H1 (cell line): ENCODE results near the gene GNLY. TPM values are rescaled to one million over a fixed set of nuclear protein-coding genes. Genes with fewer than 3 reads are reported as not detected.

Experiments used
- CTCF ChIA-PET: fragments of 300-600 bp; sonication (Branson Sonifier 250); formaldehyde crosslinking; loops from one replicate; lab custom pipeline; 2021; ENCODE audit not compliant: partially characterized antibody; lab: Charles Lee
- POLR2A ChIA-PET: fragments of 300-600 bp; sonication (Branson Sonifier 250); formaldehyde crosslinking; loops from one replicate; lab custom pipeline; 2021; ENCODE audit warnings: inconsistent platforms; ENCODE audit not compliant: partially characterized antibody; lab: Charles Lee
- DNase-seq, 2 experiments: peaks; one replicate each; pipeline versions ENCODE4 v3.0.0 to v3.0.0-alpha.2; 2010 to 2022; ENCODE audit warnings: low spot score in 2 of 2, low read depth in 1 of 2, mixed read lengths in 1 of 2
- FAIRE-seq: peaks from 2 replicates; lab custom pipeline; 2011; peaks lifted over from hg19 to GRCh38; lab: Jason Lieb, UNC
- H2AFZ ChIP-seq: 2 replicates; pipeline ENCODE4 v1.8.1; 2012; ENCODE audit warnings: low read length, inconsistent platforms
- H2AK5ac ChIP-seq: 2 replicates; pipeline ENCODE4 v1.6.1; 2013; ENCODE audit warnings: low read depth, low read length
- H2BK120ac ChIP-seq: replicated peaks from 2 replicates; pipeline ENCODE3; 2013; ENCODE audit warnings: low read depth, low read length, inconsistent platforms
- H2BK12ac ChIP-seq: 2 replicates; pipeline ENCODE4 v1.6.1; 2013; ENCODE audit warnings: low read depth, low read length
- H2BK15ac ChIP-seq: 2 replicates; pipeline ENCODE4 v1.6.1; 2013; ENCODE audit warnings: low read length
- H2BK20ac ChIP-seq: 2 replicates; pipeline ENCODE4 v1.6.1; 2013; ENCODE audit warnings: low read length
- H2BK5ac ChIP-seq: 2 replicates; pipeline ENCODE4 v1.6.1; 2013; ENCODE audit warnings: low read depth, low read length
- H3K14ac ChIP-seq: 2 replicates; pipeline ENCODE4 v1.6.1; 2013; ENCODE audit warnings: inconsistent platforms; ENCODE audit not compliant: insufficient read length
- H3K18ac ChIP-seq: 2 replicates; pipeline ENCODE4 v1.6.1; 2013; ENCODE audit warnings: low read length; ENCODE audit errors: extremely low read depth
- H3K23ac ChIP-seq: 2 replicates; pipeline ENCODE4 v1.6.1; 2013; ENCODE audit warnings: inconsistent platforms; ENCODE audit not compliant: insufficient read length
- H3K23me2 ChIP-seq: 2 replicates; pipeline ENCODE4 v1.6.1; 2013; ENCODE audit warnings: low read depth, low read length
- H3K27ac ChIP-seq: 2 replicates; pipeline ENCODE4 v1.6.1; 2011; ENCODE audit warnings: low read depth, low read length, inconsistent platforms
- H3K27me3 ChIP-seq, 4 experiments: replicated peaks in 1 of 4; 1 replicate in 1 of 4; 2 replicates in 3 of 4; pipeline versions ENCODE4 v1.6.1 to v1.8.1; 2011 to 2013; ENCODE audit warnings: low read length in 3 of 4, mild to moderate bottlenecking in 3 of 4, inconsistent platforms in 2 of 4, mixed read lengths in 2 of 4, moderate library complexity in 1 of 4; ENCODE audit not compliant: control insufficient read depth in 3 of 4, insufficient read depth in 3 of 4; ENCODE audit errors: extremely low read depth in 1 of 4
- H3K36me3 ChIP-seq, 4 experiments: 2 replicates each; pipeline versions ENCODE4 v1.6.1 to v1.8.1; 2011 to 2013; ENCODE audit warnings: mild to moderate bottlenecking in 4 of 4, low read length in 3 of 4, moderate library complexity in 2 of 4, control low read depth in 1 of 4, inconsistent platforms in 1 of 4; ENCODE audit not compliant: insufficient read depth in 4 of 4, control insufficient read depth in 2 of 4
- H3K4ac ChIP-seq: replicated peaks from 2 replicates; pipeline ENCODE3; 2013; ENCODE audit warnings: low read length, low read depth, mixed read lengths, inconsistent platforms; ENCODE audit not compliant: insufficient read length
- H3K4me1 ChIP-seq, 4 experiments: replicated peaks in 1 of 4; 1 replicate in 1 of 4; 2 replicates in 3 of 4; pipeline versions ENCODE4 v1.6.1 to v1.8.1; 2011 to 2013; ENCODE audit warnings: low read length in 3 of 4, inconsistent platforms in 2 of 4, mixed read lengths in 1 of 4; ENCODE audit not compliant: insufficient read depth in 4 of 4, control insufficient read depth in 3 of 4
- H3K4me2 ChIP-seq, 2 experiments: 2 replicates each; pipeline versions ENCODE4 v1.6.1 to v1.8.1; 2011 to 2013; ENCODE audit warnings: low read depth in 2 of 2, low read length in 2 of 2, control low read depth in 1 of 2, inconsistent platforms in 1 of 2, mild to moderate bottlenecking in 1 of 2; ENCODE audit not compliant: insufficient read depth in 1 of 2
- H3K4me3 ChIP-seq, 4 experiments: fragments of 200-600, 300-600 bp in 1 of 4; sonication (generic), shearing (Covaris generic), sonication (Bioruptor Twin) in 1 of 4; 2 replicates each; pipeline versions ENCODE4 v1.5.1 to v1.8.1; 2011 to 2016; ENCODE audit warnings: low read length in 4 of 4, low read depth in 3 of 4, control low read depth in 2 of 4, inconsistent platforms in 2 of 4, mild to moderate bottlenecking in 2 of 4, mixed read lengths in 1 of 4, moderate library complexity in 1 of 4; ENCODE audit not compliant: insufficient read depth in 2 of 4; ENCODE audit errors: extremely low read depth in 1 of 4
- H3K56ac ChIP-seq: replicated peaks from 2 replicates; pipeline ENCODE3; 2013; ENCODE audit warnings: low read depth, mild to moderate bottlenecking, mixed read lengths, low read length, inconsistent platforms; ENCODE audit not compliant: insufficient read length
- H3K79me1 ChIP-seq: 2 replicates; pipeline ENCODE4 v1.6.1; 2013; ENCODE audit warnings: low read depth, low read length, control low read depth
- H3K79me2 ChIP-seq, 2 experiments: 2 replicates each; pipeline versions ENCODE4 v1.6.1 to v1.8.1; 2012 to 2013; ENCODE audit warnings: low read length in 2 of 2, mild to moderate bottlenecking in 2 of 2, inconsistent platforms in 1 of 2; ENCODE audit not compliant: insufficient read depth in 2 of 2, control insufficient read depth in 1 of 2
- H3K9ac ChIP-seq, 4 experiments: replicated peaks in 1 of 4; 1 replicate in 1 of 4; 2 replicates in 3 of 4; pipeline versions ENCODE4 v1.6.1 to v1.8.1; 2011 to 2013; ENCODE audit warnings: low read depth in 3 of 4, low read length in 3 of 4, control low read depth in 2 of 4, mild to moderate bottlenecking in 2 of 4, moderate library complexity in 2 of 4, inconsistent platforms in 1 of 4; ENCODE audit errors: extremely low read depth in 1 of 4
- H3K9me3 ChIP-seq, 2 experiments: 2 replicates each; pipeline versions ENCODE4 v1.6.1 to v1.8.1; 2012 to 2013; ENCODE audit warnings: mild to moderate bottlenecking in 2 of 2, moderate library complexity in 2 of 2, control low read depth in 1 of 2, inconsistent platforms in 1 of 2, low read depth in 1 of 2, low read length in 1 of 2, mixed read lengths in 1 of 2; ENCODE audit not compliant: insufficient read depth in 2 of 2
- H4K20me1 ChIP-seq, 2 experiments: replicated peaks in 1 of 2; 2 replicates each; pipeline versions ENCODE3 to v1.8.1; 2011 to 2013; ENCODE audit warnings: inconsistent platforms in 2 of 2, low read length in 2 of 2, mild to moderate bottlenecking in 1 of 2; ENCODE audit not compliant: insufficient read depth in 2 of 2, control insufficient read depth in 1 of 2
- H4K5ac ChIP-seq: 2 replicates; pipeline ENCODE4 v1.6.1; 2013; ENCODE audit warnings: low read length, low read depth, mixed read lengths, inconsistent platforms; ENCODE audit not compliant: insufficient read length
- H4K8ac ChIP-seq: 2 replicates; pipeline ENCODE4 v1.8.0; 2013; ENCODE audit warnings: mild to moderate bottlenecking, moderate library complexity, low read length, inconsistent platforms; ENCODE audit not compliant: insufficient read depth; ENCODE audit errors: extremely low read depth
- H4K91ac ChIP-seq: replicated peaks from 2 replicates; pipeline ENCODE3; 2013; ENCODE audit warnings: low read length, mixed read lengths, inconsistent platforms; ENCODE audit not compliant: insufficient read length
- CBX8 ChIP-seq: fragments of 300-800, 300-1000 bp; sonication (generic); IDR thresholded peaks from 2 replicates; pipeline ENCODE4 v1.7.1; 2016; ENCODE audit warnings: low read depth, low read length, borderline replicate concordance
- CHD2 ChIP-seq: IDR thresholded peaks from 2 replicates; pipeline ENCODE4 v1.6.1; 2012; ENCODE audit warnings: low read length, improper control_type of control experiment
- WGBS, 2 experiments: shearing (Covaris generic) in 1 of 2; methylation state at CpG; one replicate each; pipeline versions ENCODE4 v1.1.6 to v1.1.7; 2013 to 2015; ENCODE audit warnings: low lambda C conversion rate in 2 of 2, mixed read lengths in 2 of 2, inconsistent platforms in 1 of 2, low coverage in 1 of 2, missing lambda C conversion rate in 1 of 2; ENCODE audit not compliant: insufficient replicate concordance in 2 of 2, insufficient coverage in 1 of 2, insufficient read length in 1 of 2; ENCODE audit errors: extremely low coverage in 1 of 2, missing lambda C conversion rate in 1 of 2; 5-methylcytosine and 5-hydroxymethylcytosine counted together
- polyA plus RNA-seq, 7 experiments: library from polyadenylated mRNA; depleted of rRNA in 3 of 7; stranded (reverse) in 5 of 7; unstranded in 2 of 7; fragments of >200 nt in 5 of 7; fragments of 200-250 nt in 2 of 7; gene quantifications; 1 replicate in 5 of 7; 2 replicates in 1 of 7; 4 replicates in 1 of 7; pipeline versions ENCODE4 v1.2.1 to v1.2.3, GENCODE V29; 2011 to 2013; ENCODE audit warnings: missing spikeins in 2 of 7, mixed read lengths in 2 of 7
- total RNA-seq: library from RNA; stranded (reverse); fragmentation: NEBNext Ultra II Directional; extraction: Animal tissue kit (Norgen Biotek cat#: 25700); gene quantifications from 2 replicates; pipeline ENCODE4 v1.2.1, GENCODE V29; 2021

GNLY gene
- total and polyA plus RNA-seq, 2 of the 8 experiments (the other 6 are each of a cell fraction or from before 2014, with no cell fraction given) = 0.03 TPM; not detected in 1

- WGBS, 2 experiments = 91% methylated on average over 10 of the region's 10 CpGs; no CpG with 5 or more reads in 1 of the 2 experiments
- Histone ChIP-seq H3K4me2 (no peak overlapping the region), H3K56ac (no peak overlapping the region)
- TF ChIP-seq CHD2 (no peak), CBX8 (no peak)
These were observed 31.1 kb upstream of the GNLY start for GRCh38 chr2:85662899-85663593.

More at GRCh38 chr2:85662899-85663593, 31.1 kb upstream of the GNLY start:
- Histone ChIP-seq H4K5ac (no peak overlapping the region), H3K79me1 (no peaks in the 10 kb centered on the region; the same call in 1 of the 2 replicates), H3K23me2 (peaks cover 4% of the 10 kb centered on the region; the same call in 1 of the 2 replicates), H3K4me1 (peaks cover 0 to 3% (median under 1%) of the 10 kb centered on the region in 4 experiments; a peak in 2 of 7 replicates), H2BK20ac (no peak overlapping the region), H3K14ac (no peak overlapping the region), H3K79me2 (no peaks in the 10 kb centered on the region), H4K20me1 (peaks cover 3 to 6% of the 10 kb centered on the region in 2 experiments), H2AFZ (no peak overlapping the region), H4K8ac (no peak overlapping the region), H3K23ac (no peak overlapping the region), H2AK5ac (no peak overlapping the region), H2BK5ac (no peak overlapping the region), H2BK120ac (no peak overlapping the region), H3K9me3 (no peaks in the 10 kb centered on the region), H3K27me3 (no peaks in the 10 kb centered on the region), H3K18ac (no peak overlapping the region), H2BK15ac (no peak overlapping the region), H3K4ac (no peak overlapping the region), H4K91ac (no peak overlapping the region), H3K9ac (no peak overlapping the region), H3K36me3 (peaks cover 0 to 2% (median 0%) of the 10 kb centered on the region in 4 experiments; a peak in 1 of 8 replicates), H3K4me3 (no peak overlapping the region), H2BK12ac (no peak overlapping the region), H3K27ac (no peak overlapping the region)
- DNase-seq (peak in 1 of 2 experiments; percentile 25), FAIRE-seq (no peak)
- POLR2A ChIA-PET = interaction anchor here (1.6 to 2.2 kb wide), 2 partner anchors 9 to 10 kb away, joined by 3 to 8 read pairs; no protein-coding TSS in a partner anchor
- CTCF ChIA-PET = interaction anchor here (0.6 to 5.8 kb wide), 3 partner anchors 14 to 1360 kb away, joined by 3 to 38 read pairs (median 7); no protein-coding TSS in a partner anchor
